Effector memory CD4-positive, alpha-beta T cell (primary cell): ENCODE measurements around the gene MAGI3.

Experiments used
- DNase-seq, 3 donors: peaks; one replicate each; pipeline ENCODE4 v3.0.0-alpha.2; 2020
- H3K27ac ChIP-seq: 2 replicates; pipeline ENCODE4 v1.7.0; 2013; ENCODE audit warnings: mild to moderate bottlenecking, low read length, moderate library complexity; ENCODE audit not compliant: insufficient read depth, poor library complexity, severe bottlenecking
- H3K27me3 ChIP-seq: replicated peaks from 2 replicates; pipeline ENCODE4 v1.7.0; 2013; ENCODE audit warnings: mild to moderate bottlenecking, low read length; ENCODE audit not compliant: insufficient read depth, control insufficient read depth, poor library complexity, severe bottlenecking
- H3K36me3 ChIP-seq: 2 replicates; pipeline ENCODE4 v1.7.0; 2013; ENCODE audit warnings: mild to moderate bottlenecking, low read length, moderate library complexity; ENCODE audit not compliant: control insufficient read depth, insufficient read depth
- H3K4me1 ChIP-seq: 2 replicates; pipeline ENCODE4 v1.7.0; 2013; ENCODE audit warnings: low read length, mild to moderate bottlenecking; ENCODE audit not compliant: control insufficient read depth, insufficient read depth, poor library complexity, severe bottlenecking
- H3K4me3 ChIP-seq: 2 replicates; pipeline ENCODE4 v1.7.0; 2013; ENCODE audit warnings: low read length, low read depth, mild to moderate bottlenecking; ENCODE audit not compliant: insufficient read depth, poor library complexity, severe bottlenecking
- H3K9me3 ChIP-seq: 2 replicates; pipeline ENCODE4 v1.7.0; 2013; ENCODE audit warnings: mild to moderate bottlenecking, low read length, moderate library complexity; ENCODE audit not compliant: control insufficient read depth
- total RNA-seq, 3 donors: gene quantifications; one replicate each; lab custom pipeline; 2026; lab: John Stamatoyannopoulos, UW

The MAGI3 gene
- total RNA-seq: 11.8 to 19.6 (median 18.2) reads per million in 3 donors

- peak within 1 kb of the TSS; percentile 75 for H3K4me3 ChIP-seq
- peak; percentile 82 to 93 (median 90) for DNase-seq
- H3K4me1 ChIP-seq: peaks cover 5% of the 10 kb centered on the region
- H3K27me3 ChIP-seq: no peaks in the 10 kb centered on the region
- no peaks in the 10 kb centered on the region for H3K36me3 ChIP-seq
- no peaks in the 10 kb centered on the region for H3K9me3 ChIP-seq
- H3K27ac ChIP-seq: peak within 1 kb of the TSS; percentile 60
Measured at GRCh38 chr1:113389953-113390834, at the start of gene MAGI3. TSS of gene MAGI3 (plus strand) at chr1:113390515. CDS start at chr1:113391034, 519 bp downstream.

DNA sequence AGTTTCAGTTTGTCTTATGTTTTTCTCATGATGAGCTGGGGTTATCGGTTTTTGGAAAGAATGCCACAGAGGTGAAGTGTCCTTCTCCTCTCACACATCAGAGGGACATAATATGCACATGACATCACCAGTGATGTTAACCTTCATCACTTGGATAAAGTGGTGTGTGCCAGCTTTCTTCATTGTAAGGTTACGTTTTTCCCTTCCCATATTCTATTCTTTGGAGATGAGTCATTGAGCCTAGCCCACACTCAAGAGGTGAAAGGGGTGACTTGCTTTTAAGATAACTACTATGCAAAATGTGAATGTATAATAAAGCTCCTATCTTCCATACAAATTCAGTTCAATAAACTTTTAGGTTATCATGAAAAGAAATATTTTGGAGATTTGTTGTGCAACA lies 36.7 kb upstream of the MAGI3 start:
- H3K27me3 ChIP-seq: no peaks in the 10 kb centered on the region
- H3K27ac ChIP-seq: no peak overlapping the region
- no peak for DNase-seq

DNA sequence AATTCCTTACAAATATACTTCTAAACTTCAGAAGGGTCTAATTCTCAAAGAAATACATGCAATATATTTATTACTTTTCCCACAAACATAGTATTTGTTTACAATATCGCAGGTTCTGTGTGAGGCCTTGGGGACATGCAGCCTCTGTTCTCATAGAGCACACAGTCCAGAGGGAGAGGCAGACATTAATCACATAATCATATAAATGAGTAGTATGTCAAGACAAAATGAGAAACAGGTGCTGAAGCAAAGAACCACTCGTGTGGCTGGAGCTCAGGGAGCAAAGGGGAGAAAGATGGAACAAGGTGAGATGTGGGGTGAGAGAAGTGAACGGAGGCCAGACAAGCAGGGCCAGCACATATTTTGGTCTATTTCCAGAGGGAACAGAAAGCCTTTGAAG lies 26.4 kb upstream of the MAGI3 start:
- H3K9me3 ChIP-seq: no peaks in the 10 kb centered on the region
- H3K27ac ChIP-seq: no peak overlapping the region
- H3K4me3 ChIP-seq: no peak overlapping the region
- no peaks in the 10 kb centered on the region for H3K36me3 ChIP-seq
- H3K4me1 ChIP-seq: no peaks in the 10 kb centered on the region
- DNase-seq: no peak
- H3K27me3 ChIP-seq: peaks cover 3% of the 10 kb centered on the region

More for the DNA sequence above, 36.7 kb upstream of the MAGI3 start:
- Histone ChIP-seq H3K9me3 (no peaks in the 10 kb centered on the region), H3K4me1 (no peaks in the 10 kb centered on the region), H3K36me3 (no peaks in the 10 kb centered on the region), H3K4me3 (no peak overlapping the region)

DNA sequence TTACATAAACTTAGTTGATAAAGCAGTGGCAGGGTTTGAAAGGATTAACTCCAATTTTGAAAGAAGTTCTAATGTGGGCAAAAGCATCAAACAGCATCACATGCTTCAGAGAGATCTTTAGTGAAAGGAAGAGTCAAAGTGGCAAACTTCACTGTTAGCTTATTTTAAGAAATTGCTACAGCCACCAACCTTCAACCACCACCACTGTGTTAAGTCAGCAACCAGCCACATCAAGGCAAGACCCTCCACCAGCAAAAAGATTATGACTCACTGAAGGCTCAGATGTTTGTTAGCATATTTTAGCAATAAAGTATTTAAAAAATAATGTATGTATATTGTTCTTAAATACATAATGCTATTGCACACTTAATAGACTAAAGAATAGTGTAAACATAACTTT lies 21.3 kb upstream of the MAGI3 start:
- Histone ChIP-seq H3K27ac (no peak overlapping the region), H3K9me3 (no peaks in the 10 kb centered on the region), H3K27me3 (peaks cover 3% of the 10 kb centered on the region), H3K4me1 (no peaks in the 10 kb centered on the region), H3K36me3 (no peaks in the 10 kb centered on the region), H3K4me3 (no peak overlapping the region)
- DNase-seq: no peak

DNA sequence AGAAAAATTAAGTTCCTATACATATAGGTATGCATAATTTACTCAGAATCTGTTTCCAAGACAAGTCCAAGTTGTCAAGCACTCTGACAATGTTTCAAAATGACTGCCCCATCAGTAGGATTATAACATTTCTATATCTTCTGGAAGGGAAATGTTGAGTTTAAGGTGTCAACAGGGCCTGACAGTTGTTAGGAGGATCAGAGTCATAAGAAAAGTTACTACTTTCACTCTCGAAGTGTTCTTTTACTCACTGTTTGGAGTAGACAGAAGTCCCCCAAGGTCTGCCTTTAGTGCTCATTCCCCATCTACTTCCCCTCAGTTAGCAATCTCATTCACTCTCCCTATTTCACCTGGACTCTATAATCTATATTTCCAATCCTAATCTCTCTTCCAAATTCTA lies 20.6 kb upstream of the MAGI3 start:
- no peaks in the 10 kb centered on the region for H3K36me3 ChIP-seq
- no peak overlapping the region for H3K4me3 ChIP-seq
- no peak for DNase-seq
- H3K27me3 ChIP-seq: peaks cover 3% of the 10 kb centered on the region
- no peaks in the 10 kb centered on the region for H3K9me3 ChIP-seq
- no peak overlapping the region for H3K27ac ChIP-seq
- H3K4me1 ChIP-seq: no peaks in the 10 kb centered on the region

GRCh38 chr1:113370868-113371267 lies 19.4 kb upstream of the MAGI3 start:
- no peak for DNase-seq
- peaks cover 3% of the 10 kb centered on the region for H3K27me3 ChIP-seq
- no peaks in the 10 kb centered on the region for H3K4me1 ChIP-seq
- H3K36me3 ChIP-seq: no peaks in the 10 kb centered on the region
- no peaks in the 10 kb centered on the region for H3K9me3 ChIP-seq
- no peak overlapping the region for H3K4me3 ChIP-seq
- no peak overlapping the region for H3K27ac ChIP-seq

- Histone ChIP-seq H3K36me3 (no peaks in the 10 kb centered on the region), H3K27ac (no peak overlapping the region), H3K4me3 (no peak overlapping the region), H3K4me1 (no peaks in the 10 kb centered on the region), H3K27me3 (peaks cover 3% of the 10 kb centered on the region), H3K9me3 (no peaks in the 10 kb centered on the region)
- DNase-seq: no peak
Measured at GRCh38 chr1:113372546-113372945, 17.8 kb upstream of the MAGI3 start.

GRCh38 chr1:113373644-113374043 lies 16.7 kb upstream of the MAGI3 start:
- H3K4me3 ChIP-seq: no peak overlapping the region
- no peaks in the 10 kb centered on the region for H3K4me1 ChIP-seq
- H3K9me3 ChIP-seq: no peaks in the 10 kb centered on the region
- H3K36me3 ChIP-seq: no peaks in the 10 kb centered on the region
- no peak for DNase-seq
- H3K27ac ChIP-seq: no peak overlapping the region
- no peaks in the 10 kb centered on the region for H3K27me3 ChIP-seq

DNA sequence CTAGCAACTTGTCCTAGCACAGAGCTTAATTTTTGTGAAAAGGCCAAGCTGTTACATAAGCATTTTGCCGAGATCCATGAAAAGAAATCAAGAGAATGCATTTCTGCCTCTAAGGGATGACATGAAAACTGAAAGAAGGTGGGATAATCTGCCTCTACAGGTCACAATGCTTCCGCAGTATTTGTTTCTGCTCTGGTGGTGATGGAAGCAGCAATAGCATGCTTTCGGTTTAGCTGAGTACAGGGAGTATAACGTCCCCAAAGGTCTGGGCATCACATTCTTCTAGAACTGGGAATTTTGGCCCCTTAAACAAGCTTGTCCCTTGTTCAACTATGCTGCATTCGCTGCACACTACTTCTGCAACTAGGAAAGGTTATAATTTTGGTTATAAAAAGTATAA lies 14.4 kb upstream of the MAGI3 start:
- H3K36me3 ChIP-seq: no peaks in the 10 kb centered on the region
- H3K4me3 ChIP-seq: no peak overlapping the region
- no peak overlapping the region for H3K27ac ChIP-seq
- H3K9me3 ChIP-seq: no peaks in the 10 kb centered on the region
- DNase-seq: no peak
- no peaks in the 10 kb centered on the region for H3K27me3 ChIP-seq
- H3K4me1 ChIP-seq: no peaks in the 10 kb centered on the region

- no peaks in the 10 kb centered on the region for H3K27me3 ChIP-seq
- no peaks in the 10 kb centered on the region for H3K9me3 ChIP-seq
- no peak overlapping the region for H3K27ac ChIP-seq
- no peak overlapping the region for H3K4me3 ChIP-seq
- no peak for DNase-seq
- no peaks in the 10 kb centered on the region for H3K4me1 ChIP-seq
- no peaks in the 10 kb centered on the region for H3K36me3 ChIP-seq
Measured at GRCh38 chr1:113380075-113380474, 10.2 kb upstream of the MAGI3 start.
